HCT116 (cell line): ENCODE results near the gene NLGN4Y. TPM values are rescaled to one million over a fixed set of nuclear protein-coding genes. Genes with fewer than 3 reads are reported as not detected.

ENCODE experiments used
- ATAC-seq: fragments of 200-7000 bp; cut with Tn5 transposase; 2 replicates; pipeline ENCODE4 v1.9.1; 2020; ENCODE audit warnings: mild to moderate bottlenecking, moderate library complexity
- BruUV-seq: library from RNA; stranded (reverse); fragments of 400-500 nt; replicated peaks from 2 replicates; lab custom pipeline; 2021; lab: Mats Ljungman, UMichigan
- CTCF ChIA-PET: fragments of 300-600 bp; sonication (Branson Sonifier 250); formaldehyde crosslinking; loops from one replicate; lab custom pipeline; 2021; ENCODE audit warnings: antibody characterized with exemption; lab: Charles Lee
- POLR2A ChIA-PET: fragments of 300-600, 350-600 bp; sonication (Branson Sonifier 250); formaldehyde crosslinking; loops from one replicate; lab custom pipeline; 2021; ENCODE audit warnings: antibody characterized with exemption; lab: Charles Lee
- RAD21 ChIA-PET, 2 experiments: fragments of 300-600 bp; sonication (Branson Sonifier 250); formaldehyde crosslinking; loops; one replicate each; lab custom pipeline; 2023; ENCODE audit warnings: low total read pairs in 2 of 2; ENCODE audit not compliant: uncharacterized antibody in 2 of 2, unreplicated experiment in 2 of 2, low non-redundant PET in 1 of 2; lab: Charles Lee
- DNase-seq: peaks from one replicate; pipeline ENCODE4 v3.0.0-alpha.2; 2010; ENCODE audit warnings: low read depth, low spot score
- H2AFZ ChIP-seq: fragments of 200-600 bp; shearing (Covaris generic), sonication (generic); 2 replicates; pipeline ENCODE4 v1.6.1; 2017; ENCODE audit warnings: low read depth, mixed run types, mixed read lengths, antibody characterized with exemption, low read length; ENCODE audit not compliant: poor library complexity, severe bottlenecking
- H3K27ac ChIP-seq: 2 replicates; pipeline ENCODE4 v1.5.1; 2012; ENCODE audit warnings: low read depth, low read length
- H3K27me3 ChIP-seq: fragments of 200-600 bp; sonication (generic); 2 replicates; pipeline ENCODE4 v1.6.1; 2016; ENCODE audit warnings: mixed run types, low read length, mixed read lengths; ENCODE audit not compliant: insufficient read depth
- H3K36me3 ChIP-seq, 2 experiments: fragments of 200-500 bp in 1 of 2; fragments of 200-600 bp in 1 of 2; sonication (Bioruptor generic) in 1 of 2; sonication (generic) in 1 of 2; 2 replicates each; pipeline versions ENCODE4 v1.5.1 to v1.6.1; 2014 to 2016; ENCODE audit warnings: low read length in 2 of 2, inconsistent platforms in 1 of 2, mixed read lengths in 1 of 2, mixed run types in 1 of 2; ENCODE audit not compliant: insufficient read depth in 2 of 2, control insufficient read depth in 1 of 2
- H3K4me1 ChIP-seq, 2 experiments: fragments of 200-600 bp in 1 of 2; sonication (generic) in 1 of 2; 2 replicates each; pipeline versions ENCODE4 v1.5.1 to v1.6.1; 2012 to 2017; ENCODE audit warnings: low read length in 2 of 2, inconsistent platforms in 1 of 2, mild to moderate bottlenecking in 1 of 2, mixed read lengths in 1 of 2, mixed run types in 1 of 2, moderate library complexity in 1 of 2; ENCODE audit not compliant: insufficient read depth in 2 of 2, control insufficient read depth in 1 of 2
- H3K4me2 ChIP-seq: fragments of 200-600 bp; sonication (generic); 2 replicates; pipeline ENCODE4 v1.6.1; 2017; ENCODE audit warnings: mixed run types, low read length, mixed read lengths
- H3K4me3 ChIP-seq, 2 experiments: fragments of 200-600 bp in 1 of 2; sonication (generic) in 1 of 2; replicated peaks in 1 of 2; 2 replicates each; pipeline ENCODE4 v1.5.1; 2011 to 2016; ENCODE audit warnings: low read length in 2 of 2, control low read depth in 1 of 2, low read depth in 1 of 2, mild to moderate bottlenecking in 1 of 2, mixed read lengths in 1 of 2, mixed run types in 1 of 2
- H3K79me2 ChIP-seq: fragments of 200-600 bp; sonication (generic); 2 replicates; pipeline ENCODE4 v1.6.1; 2017; ENCODE audit warnings: mild to moderate bottlenecking, mixed run types, low read length, moderate library complexity, mixed read lengths; ENCODE audit not compliant: insufficient read depth
- H3K9ac ChIP-seq: fragments of 200-600 bp; sonication (generic); 2 replicates; pipeline ENCODE4 v1.6.1; 2016; ENCODE audit warnings: low read length, mixed read lengths
- H3K9me2 ChIP-seq: fragments of 200-600 bp; sonication (generic), shearing (Covaris generic); 2 replicates; pipeline ENCODE4 v1.6.1; 2017; ENCODE audit warnings: mixed run types, mild to moderate bottlenecking, moderate library complexity; ENCODE audit not compliant: insufficient read depth
- H3K9me3 ChIP-seq, 2 experiments: fragments of 200-500 bp in 1 of 2; fragments of 200-600 bp in 1 of 2; sonication (Bioruptor generic) in 1 of 2; sonication (generic) in 1 of 2; 2 replicates each; pipeline ENCODE4 v1.6.1; 2014 to 2017; ENCODE audit warnings: low read length in 2 of 2, mixed read lengths in 2 of 2, inconsistent platforms in 1 of 2, low read depth in 1 of 2, mild to moderate bottlenecking in 1 of 2, mixed run types in 1 of 2, moderate library complexity in 1 of 2; ENCODE audit not compliant: control insufficient read depth in 1 of 2, insufficient read depth in 1 of 2
- H4K20me1 ChIP-seq: fragments of 200-600 bp; sonication (generic), shearing (Covaris generic); 2 replicates; pipeline ENCODE4 v1.6.1; 2017; ENCODE audit warnings: mixed run types, mild to moderate bottlenecking, moderate library complexity; ENCODE audit not compliant: insufficient read depth
- FOSL1 ChIP-seq: IDR thresholded peaks from 2 replicates; pipeline ENCODE4 v1.6.1; 2012; ENCODE audit warnings: low read depth
- POLR2AphosphoS5 ChIP-seq: IDR thresholded peaks from 2 replicates; pipeline ENCODE4 v1.6.1; 2011; ENCODE audit warnings: mild to moderate bottlenecking, low read depth, low read length, moderate library complexity
- RAD21 ChIP-seq: IDR thresholded peaks from 2 replicates; pipeline ENCODE4 v1.6.1; 2012; ENCODE audit warnings: low read depth, mild to moderate bottlenecking
- SIN3A ChIP-seq: IDR thresholded peaks from 2 replicates; pipeline ENCODE4 v1.6.1; 2012; ENCODE audit warnings: low read depth
- TCF7L2 ChIP-seq: IDR thresholded peaks from 2 replicates; pipeline ENCODE4 v1.7.0; 2011; ENCODE audit warnings: borderline replicate concordance, inconsistent platforms; ENCODE audit not compliant: insufficient read depth, insufficient read length; ENCODE audit errors: extremely low read depth
- intact Hi-C: fragments of 100-400 bp; cut with micrococcal nuclease; formaldehyde crosslinking; loops from 2 replicates; pipeline ENCODE4 v1.10.0; 2022
- total RNA-seq: library from RNA; stranded (reverse); gene quantifications from one replicate; pipeline ENCODE4 v1.2.1, GENCODE V29; 2021; ENCODE audit not compliant: unreplicated experiment
- TF ChIP-seq, protein P1 (sequence below), 3 experiments: fragments of 200-600 bp in 1 of 3; sonication (generic) in 1 of 3; IDR thresholded peaks in 2 of 3; conservative IDR thresholded peaks in 1 of 3; 2 replicates each; pipeline ENCODE4 v1.5.1; 2012 to 2017; ENCODE audit warnings: low read depth in 2 of 3, low read length in 2 of 3, antibody characterized with exemption in 1 of 3, borderline replicate concordance in 1 of 3, control low read depth in 1 of 3, mild to moderate bottlenecking in 1 of 3, mixed read lengths in 1 of 3, mixed run types in 1 of 3, moderate library complexity in 1 of 3; ENCODE audit not compliant: insufficient read depth in 1 of 3
- TF ChIP-seq, protein P2 (sequence below): IDR thresholded peaks from 2 replicates; pipeline ENCODE4 v1.6.1; 2012
- TF ChIP-seq, protein P3 (sequence below): IDR thresholded peaks from 2 replicates; pipeline ENCODE4 v1.6.1; 2011; ENCODE audit warnings: mild to moderate bottlenecking, low read length, moderate library complexity; ENCODE audit not compliant: insufficient replicate concordance; ENCODE audit errors: extremely low read depth

NLGN4Y gene
- total RNA-seq, 1 experiment from 2014 or later: 0.22 TPM

DNA sequence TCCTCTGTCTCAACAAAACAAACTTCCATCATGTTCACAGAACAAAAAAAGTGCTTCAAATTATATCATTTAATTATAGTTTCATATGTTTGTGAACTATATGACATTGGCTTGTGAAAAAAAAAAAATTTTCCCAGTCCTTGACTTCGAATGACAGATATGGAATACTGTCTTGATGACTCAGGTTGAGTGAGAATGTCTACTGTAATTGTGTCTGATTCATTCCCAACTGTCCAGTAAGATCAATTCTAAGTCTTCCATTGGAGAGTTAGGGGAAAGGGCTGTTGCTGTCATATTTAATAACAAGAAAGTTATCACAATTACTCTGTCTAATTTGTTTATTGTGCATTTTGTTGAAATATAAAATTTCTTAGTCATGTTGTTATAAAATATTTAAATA lies 34.1 kb upstream of the NLGN4Y start:
- Histone ChIP-seq H3K4me1 (no peaks in the 10 kb centered on the region), H3K36me3 (no peaks in the 10 kb centered on the region), H3K27ac (no peak overlapping the region), H3K9ac (no peak overlapping the region), H3K27me3 (no peaks in the 10 kb centered on the region), H3K79me2 (no peaks in the 10 kb centered on the region), H3K4me2 (no peak overlapping the region), H3K9me2 (no peaks in the 10 kb centered on the region)
- no TSS peak for BruUV-seq
- ATAC-seq (no peak), DNase-seq (no peak)
- POLR2A ChIA-PET: no interaction called here
- intact Hi-C loops: no loop called here
- RAD21 ChIA-PET: no interaction called here
- CTCF ChIA-PET: no interaction called here
- TF ChIP-seq, protein P1, sequence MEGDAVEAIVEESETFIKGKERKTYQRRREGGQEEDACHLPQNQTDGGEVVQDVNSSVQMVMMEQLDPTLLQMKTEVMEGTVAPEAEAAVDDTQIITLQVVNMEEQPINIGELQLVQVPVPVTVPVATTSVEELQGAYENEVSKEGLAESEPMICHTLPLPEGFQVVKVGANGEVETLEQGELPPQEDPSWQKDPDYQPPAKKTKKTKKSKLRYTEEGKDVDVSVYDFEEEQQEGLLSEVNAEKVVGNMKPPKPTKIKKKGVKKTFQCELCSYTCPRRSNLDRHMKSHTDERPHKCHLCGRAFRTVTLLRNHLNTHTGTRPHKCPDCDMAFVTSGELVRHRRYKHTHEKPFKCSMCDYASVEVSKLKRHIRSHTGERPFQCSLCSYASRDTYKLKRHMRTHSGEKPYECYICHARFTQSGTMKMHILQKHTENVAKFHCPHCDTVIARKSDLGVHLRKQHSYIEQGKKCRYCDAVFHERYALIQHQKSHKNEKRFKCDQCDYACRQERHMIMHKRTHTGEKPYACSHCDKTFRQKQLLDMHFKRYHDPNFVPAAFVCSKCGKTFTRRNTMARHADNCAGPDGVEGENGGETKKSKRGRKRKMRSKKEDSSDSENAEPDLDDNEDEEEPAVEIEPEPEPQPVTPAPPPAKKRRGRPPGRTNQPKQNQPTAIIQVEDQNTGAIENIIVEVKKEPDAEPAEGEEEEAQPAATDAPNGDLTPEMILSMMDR (IDR thresholded peaks at IDR 0.05 in 2 of 3, conservative IDR thresholded peaks at IDR 0.05 in 1 of 3; ENCODE audit: borderline replicate concordance in 1 of 3, insufficient read depth in 1 of 3, low read depth in 2 of 3, low read length in 2 of 3): no peak
- TF ChIP-seq, protein P2, sequence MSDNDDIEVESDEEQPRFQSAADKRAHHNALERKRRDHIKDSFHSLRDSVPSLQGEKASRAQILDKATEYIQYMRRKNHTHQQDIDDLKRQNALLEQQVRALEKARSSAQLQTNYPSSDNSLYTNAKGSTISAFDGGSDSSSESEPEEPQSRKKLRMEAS: no peak
- no peak for TF ChIP-seq FOSL1
- TF ChIP-seq, protein P3, sequence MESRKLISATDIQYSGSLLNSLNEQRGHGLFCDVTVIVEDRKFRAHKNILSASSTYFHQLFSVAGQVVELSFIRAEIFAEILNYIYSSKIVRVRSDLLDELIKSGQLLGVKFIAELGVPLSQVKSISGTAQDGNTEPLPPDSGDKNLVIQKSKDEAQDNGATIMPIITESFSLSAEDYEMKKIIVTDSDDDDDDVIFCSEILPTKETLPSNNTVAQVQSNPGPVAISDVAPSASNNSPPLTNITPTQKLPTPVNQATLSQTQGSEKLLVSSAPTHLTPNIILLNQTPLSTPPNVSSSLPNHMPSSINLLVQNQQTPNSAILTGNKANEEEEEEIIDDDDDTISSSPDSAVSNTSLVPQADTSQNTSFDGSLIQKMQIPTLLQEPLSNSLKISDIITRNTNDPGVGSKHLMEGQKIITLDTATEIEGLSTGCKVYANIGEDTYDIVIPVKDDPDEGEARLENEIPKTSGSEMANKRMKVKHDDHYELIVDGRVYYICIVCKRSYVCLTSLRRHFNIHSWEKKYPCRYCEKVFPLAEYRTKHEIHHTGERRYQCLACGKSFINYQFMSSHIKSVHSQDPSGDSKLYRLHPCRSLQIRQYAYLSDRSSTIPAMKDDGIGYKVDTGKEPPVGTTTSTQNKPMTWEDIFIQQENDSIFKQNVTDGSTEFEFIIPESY: no peak
- no peak for TF ChIP-seq RAD21
- no peak for TF ChIP-seq POLR2AphosphoS5
- no peak for TF ChIP-seq TCF7L2
- TF ChIP-seq SIN3A: no peak
- TF ChIP-seq, all 23 proteins: peak for 0
- Histone ChIP-seq H3K9me3 (no peaks in the 10 kb centered on the region), H2AFZ (no peak overlapping the region), H3K4me3 (no peak overlapping the region), H4K20me1 (no peaks in the 10 kb centered on the region)
